ENCODE data around the gene GPR4.

Gene GPR4

GRCh38 chr19:45547211-45547770 lies 54.7 kb downstream of the GPR4 start:
- FAIRE-seq, result no peak

- FAIRE-seq, result no peak
These were observed 59.8 kb downstream of the GPR4 start for GRCh38 chr19:45542234-45542668.
